ENCODE data around the gene ANKUB1.

Gene ANKUB1

GRCh38 chr3:149713730-149714654 is 78.4 kb downstream of the ANKUB1 start:
- TF ChIP-seq, protein P1, sequence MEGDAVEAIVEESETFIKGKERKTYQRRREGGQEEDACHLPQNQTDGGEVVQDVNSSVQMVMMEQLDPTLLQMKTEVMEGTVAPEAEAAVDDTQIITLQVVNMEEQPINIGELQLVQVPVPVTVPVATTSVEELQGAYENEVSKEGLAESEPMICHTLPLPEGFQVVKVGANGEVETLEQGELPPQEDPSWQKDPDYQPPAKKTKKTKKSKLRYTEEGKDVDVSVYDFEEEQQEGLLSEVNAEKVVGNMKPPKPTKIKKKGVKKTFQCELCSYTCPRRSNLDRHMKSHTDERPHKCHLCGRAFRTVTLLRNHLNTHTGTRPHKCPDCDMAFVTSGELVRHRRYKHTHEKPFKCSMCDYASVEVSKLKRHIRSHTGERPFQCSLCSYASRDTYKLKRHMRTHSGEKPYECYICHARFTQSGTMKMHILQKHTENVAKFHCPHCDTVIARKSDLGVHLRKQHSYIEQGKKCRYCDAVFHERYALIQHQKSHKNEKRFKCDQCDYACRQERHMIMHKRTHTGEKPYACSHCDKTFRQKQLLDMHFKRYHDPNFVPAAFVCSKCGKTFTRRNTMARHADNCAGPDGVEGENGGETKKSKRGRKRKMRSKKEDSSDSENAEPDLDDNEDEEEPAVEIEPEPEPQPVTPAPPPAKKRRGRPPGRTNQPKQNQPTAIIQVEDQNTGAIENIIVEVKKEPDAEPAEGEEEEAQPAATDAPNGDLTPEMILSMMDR (conservative IDR thresholded peaks at IDR 0.05; ENCODE audit: low read depth, low read length) = no peak
- no peak for DNase-seq (ENCODE audit: low read depth)
- H3K4me3 ChIP-seq (ENCODE audit: low read length) = no peak overlapping the region

All from retinal pigment epithelial cell (primary cell).